Measurements from ENCODE around the gene STARD9. TPM values are rescaled to one million over a fixed set of nuclear protein-coding genes. Genes with fewer than 3 reads are reported as not detected.

STARD9 gene
- polyA plus RNA-seq, 1 donor = 18.0 TPM

DNA sequence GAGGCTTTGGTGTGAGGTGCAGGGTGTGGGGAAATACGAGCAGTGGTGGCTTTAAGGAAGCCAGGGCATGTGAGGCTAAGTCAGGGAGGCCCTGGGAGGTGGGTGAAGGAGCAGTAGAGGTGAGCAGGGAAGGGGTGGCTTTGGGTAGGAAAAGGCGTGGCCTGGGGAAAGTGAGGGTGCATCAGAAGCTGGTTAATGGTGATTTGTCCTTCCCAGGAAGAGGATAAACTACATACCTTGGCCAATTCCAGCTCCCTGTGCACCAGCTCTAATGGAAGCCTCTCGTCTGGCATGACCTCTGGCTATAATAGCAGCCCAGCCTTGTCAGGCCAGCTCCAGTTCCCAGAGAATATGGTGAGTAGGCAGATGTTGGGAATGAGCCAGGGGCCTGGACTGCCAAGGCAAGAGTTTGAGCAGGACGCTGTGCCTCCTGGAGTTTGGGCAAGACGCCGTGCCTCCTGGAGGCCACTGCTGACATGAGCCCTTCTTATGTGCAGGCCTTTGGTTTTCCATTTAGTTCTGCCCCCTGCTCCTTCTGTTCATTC lies 120.2 kb downstream of the STARD9 start:
- DNase-seq = no peak

DNA sequence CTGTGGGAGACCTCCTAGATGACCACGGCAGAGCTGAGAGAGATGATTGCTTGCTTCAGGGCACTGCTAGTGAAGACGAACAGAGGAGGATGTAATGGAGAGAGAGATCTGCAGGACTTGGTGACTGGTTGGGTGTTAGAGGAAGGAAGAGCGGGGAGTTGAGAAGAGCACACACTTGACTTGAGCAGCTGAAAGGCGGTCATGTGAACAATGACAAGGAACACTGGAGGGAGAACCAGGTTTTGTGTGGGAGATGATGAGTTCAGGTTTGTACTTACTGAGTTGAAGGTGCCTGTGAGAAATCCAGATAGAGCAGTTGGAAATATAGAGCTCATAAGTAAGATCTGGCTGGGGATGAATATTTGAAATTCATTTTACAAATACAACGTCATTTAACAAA lies 121.2 kb downstream of the STARD9 start:
- no peak for DNase-seq

DNA sequence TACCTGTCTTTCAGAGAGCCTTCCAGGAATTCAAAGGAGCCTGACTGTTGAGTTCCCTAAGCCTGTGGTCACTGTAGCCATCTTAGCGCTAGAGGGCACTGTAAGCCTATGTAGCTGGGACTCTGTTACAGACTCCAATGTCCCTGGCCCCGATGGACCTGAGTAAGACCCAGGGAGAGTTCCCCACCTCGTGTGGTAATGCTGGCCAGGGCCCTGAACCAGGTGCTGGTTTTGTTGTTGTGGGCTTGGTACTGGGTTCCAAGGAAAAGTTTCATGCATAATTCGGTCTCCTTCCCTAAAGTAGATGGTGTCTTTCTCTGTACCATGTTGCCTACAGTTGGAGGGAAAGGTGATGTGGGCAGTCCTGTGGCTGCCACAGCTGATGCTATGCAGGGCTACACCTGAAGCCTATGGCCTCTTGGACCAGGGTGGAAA lies 129.1 kb downstream of the STARD9 start:
- DNase-seq = peak; percentile 34

DNA sequence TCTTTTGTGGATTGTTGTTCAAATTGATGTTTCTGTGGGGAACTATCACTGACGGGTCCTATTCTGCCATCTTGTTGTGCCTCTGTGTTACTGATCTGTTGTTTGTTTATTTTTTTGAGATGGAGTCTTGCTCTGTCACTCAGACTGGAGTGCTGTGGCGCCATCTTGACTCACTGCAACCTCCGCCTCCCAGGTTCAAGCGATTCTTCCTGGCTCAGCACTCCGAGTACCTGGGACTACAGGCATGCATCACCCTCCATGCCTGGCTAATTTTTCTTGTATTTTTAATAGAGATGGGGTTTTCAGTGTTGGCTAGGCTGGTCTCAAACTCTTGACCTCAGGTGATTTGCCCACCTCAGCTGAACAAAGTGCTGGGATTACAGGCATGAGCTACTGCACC lies 129.9 kb downstream of the STARD9 start:
- DNase-seq = no peak

DNA sequence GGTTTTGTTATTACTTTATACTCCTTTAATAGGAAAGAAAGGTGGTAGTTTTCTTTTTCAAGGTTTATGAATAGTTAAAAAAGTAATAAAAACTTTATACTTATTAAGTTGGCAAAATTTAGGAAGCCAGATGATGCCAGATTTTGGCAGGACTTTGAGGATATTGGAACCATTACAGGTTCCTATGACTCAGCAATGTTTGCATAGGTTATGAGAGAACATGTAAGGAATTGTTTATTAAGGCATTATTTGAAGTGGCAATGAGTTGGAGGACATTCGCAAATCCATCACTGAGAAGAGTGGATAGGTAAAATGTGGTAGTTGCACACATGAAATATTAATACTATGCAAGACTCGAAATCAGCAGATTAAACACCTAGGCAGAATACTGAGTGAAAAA lies 131.7 kb downstream of the STARD9 start:
- DNase-seq = no peak

DNA sequence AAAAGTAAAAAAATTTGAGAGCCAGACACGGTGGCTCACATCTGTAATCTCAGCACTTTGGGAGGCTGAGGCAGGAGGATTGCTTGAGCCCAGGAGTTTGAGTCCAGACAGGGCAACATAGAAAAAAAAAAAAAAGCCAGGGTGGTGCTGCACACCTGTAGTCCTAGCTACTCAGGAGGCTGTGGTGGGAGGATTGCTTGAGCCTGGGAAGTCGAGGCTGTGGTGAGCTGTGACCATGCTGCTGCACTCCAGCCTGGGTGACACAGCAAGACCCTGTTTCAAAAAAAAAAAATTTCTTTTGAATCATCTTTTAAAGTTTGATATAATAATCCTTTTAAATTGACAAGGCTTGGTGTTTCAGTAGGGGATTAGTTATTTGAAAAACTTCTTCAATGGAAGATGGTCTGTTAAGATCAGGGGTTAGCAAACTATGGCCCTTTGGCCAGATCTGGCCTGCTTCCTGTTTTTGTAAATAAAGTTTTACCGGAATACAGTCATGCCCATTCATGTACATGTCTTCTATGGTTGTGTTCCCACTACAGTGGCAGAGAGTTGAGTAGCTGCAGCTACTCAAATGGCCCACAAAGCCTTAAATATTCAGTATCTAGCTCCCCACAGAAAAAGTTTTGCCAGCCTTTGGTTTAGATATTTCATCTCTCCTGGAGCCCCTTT lies 132.6 kb downstream of the STARD9 start:
- no peak for DNase-seq

DNA sequence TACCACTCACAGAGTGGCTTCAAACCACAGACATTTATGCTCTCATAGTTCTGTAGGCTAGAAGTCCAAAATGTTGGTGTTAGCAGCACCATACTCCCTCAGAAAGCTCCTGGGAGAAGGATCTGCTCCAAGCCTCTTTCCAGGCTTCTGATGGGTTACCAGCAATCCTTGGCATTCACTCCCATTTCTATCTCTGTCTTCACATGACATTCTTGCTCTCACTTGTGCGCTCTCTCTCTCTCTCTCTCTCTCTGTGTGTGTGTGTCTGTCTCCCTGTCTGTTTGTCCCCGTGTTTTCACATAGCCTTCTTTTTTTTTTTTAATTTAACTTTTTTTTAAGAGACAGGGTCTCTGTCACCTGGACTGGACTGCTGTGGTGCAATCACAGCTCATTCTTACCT lies 135.3 kb downstream of the STARD9 start:
- DNase-seq = no peak

DNA sequence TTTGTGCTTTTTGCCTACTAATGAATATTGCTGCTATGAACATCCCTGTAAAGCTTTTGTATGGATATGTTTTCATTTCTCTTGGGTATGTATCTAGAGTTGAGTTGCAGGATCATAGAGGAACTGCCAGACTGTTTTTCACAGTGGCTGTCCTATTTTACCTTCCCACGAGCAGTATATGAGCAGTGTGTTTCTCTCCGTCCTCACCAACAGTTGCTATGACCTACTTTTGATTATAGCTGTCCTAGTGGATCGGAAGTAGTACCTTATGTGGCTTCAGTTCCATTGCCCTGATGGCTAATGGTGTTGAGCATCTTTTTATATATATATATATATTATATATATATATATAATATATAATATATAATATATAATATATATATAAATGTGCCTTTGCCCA lies 136.3 kb downstream of the STARD9 start:
- no peak for DNase-seq

DNA sequence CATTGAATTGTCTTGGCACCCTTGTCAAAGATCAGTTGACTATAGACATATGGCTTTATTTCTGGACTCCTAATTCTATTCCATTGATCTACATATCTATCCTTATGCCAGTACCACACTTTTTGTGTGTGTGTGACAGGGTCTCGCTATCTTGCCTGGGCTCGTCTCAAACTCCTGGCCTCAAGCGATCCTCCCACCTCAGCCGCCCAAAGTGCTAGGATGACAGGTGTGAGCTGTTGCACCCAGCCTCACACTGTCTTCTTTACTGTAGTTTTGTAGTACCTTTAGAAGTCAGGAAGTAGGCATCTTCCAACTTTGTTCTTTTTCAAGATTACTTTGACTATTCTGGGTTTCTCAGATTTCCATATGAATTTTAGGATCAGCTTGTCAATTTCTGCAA lies 137.2 kb downstream of the STARD9 start:
- DNase-seq = no peak

DNA sequence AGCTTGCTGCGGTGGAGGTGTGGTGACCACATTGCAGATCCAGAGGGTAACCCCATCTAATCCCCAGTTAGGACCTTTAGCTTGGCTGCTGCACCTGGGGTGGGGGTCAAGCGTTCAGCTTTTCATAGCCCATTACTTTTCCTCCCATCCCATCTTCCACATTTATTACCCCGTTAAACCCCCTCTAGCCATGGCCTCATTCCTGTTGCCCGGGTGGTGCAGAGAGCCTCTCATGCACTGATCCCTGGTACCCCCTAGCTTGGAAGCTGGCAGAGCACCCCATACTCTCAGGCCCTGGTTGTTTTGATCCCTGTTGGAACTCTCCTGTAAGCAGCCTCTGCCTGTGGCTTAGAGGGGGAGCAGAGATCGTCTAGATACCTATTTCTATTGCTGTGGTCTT lies 140.7 kb downstream of the STARD9 start:
- no peak for DNase-seq

DNA sequence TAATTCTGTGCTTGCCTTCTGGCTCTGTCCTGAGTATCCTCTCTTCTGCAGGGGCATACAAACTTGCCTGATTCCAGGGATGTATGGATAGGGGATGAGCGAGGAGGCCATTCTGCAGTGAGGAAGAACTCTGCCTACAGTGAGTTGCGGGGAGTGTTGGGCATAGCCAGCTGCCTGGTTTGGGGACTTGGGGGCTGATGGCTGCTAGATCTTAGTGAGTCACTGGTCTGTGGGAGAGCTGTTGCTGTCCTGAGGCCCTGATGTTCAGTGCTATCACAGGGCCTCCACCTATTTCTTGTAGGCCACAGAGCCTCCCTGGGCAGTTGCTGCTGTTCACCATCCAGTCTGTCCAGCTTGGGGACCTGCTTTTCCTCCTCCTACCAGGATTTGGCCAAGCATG lies 141.2 kb downstream of the STARD9 start:
- DNase-seq = no peak

DNA sequence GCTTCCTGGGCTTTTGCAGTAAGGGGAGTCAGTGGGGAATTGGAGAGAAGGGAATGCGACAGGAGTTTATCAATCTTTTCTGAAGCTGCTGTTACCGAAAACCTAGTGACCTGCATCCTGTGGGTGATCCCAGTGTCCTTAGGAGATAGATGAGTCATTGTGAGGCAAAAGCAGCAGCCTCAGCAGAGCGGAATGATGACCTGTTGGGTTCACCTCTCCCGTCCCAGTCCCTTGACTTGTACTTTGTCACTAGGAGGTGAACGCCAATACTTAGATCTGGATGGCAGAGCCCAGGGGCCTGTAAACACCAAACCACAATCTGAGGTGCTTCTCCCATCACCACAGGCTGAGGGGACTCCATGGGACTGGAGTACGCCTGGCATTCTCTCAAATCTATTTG lies 143.6 kb downstream of the STARD9 start:
- DNase-seq = no peak

DNA sequence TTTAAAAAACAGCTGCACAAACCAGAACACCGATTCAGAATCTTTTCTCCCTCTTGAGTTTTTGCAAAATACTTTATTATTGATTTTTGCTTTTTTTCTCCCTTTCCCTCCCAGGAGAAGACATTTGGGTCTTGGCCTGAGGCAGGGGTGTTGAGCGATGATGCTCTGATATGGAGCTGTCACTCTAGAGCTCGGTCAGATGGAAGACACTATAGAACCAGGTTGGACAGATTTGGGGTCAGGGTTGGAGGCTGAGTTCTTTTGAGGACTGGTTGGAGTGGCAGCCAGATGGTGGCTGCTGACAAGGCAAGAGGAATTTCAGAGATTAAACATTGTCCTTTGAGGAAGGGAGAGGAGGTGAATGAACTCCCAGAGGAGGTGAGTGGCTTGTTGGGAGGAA lies 144.7 kb downstream of the STARD9 start:
- no peak for DNase-seq

DNA sequence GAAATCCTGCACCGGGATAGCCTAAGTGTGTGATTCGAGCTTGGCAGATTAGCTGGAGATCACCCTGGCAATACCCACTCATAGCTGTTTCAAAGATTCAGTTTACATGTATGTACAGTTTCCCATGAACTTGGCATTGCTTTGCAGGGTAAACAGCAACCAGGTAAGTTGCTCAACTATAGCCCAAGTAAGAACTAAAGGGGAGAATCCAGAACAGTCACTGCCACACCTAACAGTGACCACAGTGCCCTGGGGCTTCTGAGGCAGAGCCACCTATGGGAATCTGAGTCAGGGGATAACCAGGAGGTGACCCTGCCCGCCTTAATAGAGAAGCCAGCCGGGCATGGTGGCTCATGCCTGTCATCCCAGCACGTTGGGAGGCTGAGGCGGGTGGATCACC lies 145.6 kb downstream of the STARD9 start:
- no peak for DNase-seq

DNA sequence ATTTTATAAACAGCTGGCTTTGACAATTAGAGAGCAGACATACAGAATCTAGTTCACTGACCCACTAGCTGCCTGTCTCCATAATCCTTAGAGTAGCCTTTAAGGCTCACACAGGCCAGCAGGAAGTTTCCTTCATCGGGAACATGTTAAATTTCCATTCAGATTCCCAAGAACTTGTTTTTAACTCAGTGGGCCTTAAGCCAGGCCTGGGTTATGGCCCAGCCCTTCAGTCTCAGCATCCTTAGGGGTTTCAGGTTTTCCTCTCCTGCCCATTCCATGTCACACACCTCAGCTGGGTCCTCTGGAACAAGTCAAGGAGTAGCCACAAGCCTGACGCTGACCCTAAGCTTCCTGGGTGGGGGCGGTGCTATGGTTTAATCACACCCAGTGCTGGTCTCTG lies 146.5 kb downstream of the STARD9 start:
- DNase-seq = peak; percentile 54

DNA sequence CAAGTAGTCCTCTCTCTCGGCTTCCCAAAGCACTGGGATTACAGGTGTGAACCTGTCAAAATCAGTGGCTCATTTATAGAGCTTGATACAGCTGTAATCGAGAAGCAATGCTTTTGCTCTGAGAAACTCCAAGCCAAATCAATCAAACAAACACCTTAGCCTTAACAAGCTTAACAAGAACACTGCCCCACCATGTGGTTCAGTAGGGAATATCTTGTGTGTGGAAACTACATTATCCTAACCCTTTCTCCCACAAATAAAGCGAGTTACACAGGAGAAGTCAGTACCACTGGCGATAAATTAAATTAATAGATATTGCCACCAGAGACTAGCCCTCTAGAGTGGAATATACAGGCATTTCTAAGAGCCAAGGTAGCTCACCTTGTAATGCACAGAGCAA lies 147.7 kb downstream of the STARD9 start:
- no peak for DNase-seq

DNA sequence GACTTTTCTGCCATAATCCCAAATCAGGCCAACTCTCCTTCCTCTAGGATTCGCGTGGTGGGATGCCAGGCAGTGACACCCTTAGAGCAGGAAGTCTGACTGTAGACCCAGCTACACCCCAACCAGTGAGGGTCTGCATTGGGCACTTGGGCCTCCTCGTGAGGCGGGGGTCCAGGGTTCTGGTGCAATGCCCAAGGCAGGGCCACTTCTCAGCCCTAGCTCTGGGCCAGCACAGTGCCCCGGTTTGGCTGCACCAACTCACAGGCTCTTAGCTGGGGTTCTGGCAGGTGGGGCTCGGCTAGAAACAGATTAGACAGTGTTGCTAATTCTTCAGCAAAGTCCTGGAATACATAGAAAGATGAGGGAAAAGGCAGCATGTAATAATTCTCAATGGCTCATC lies 148.9 kb downstream of the STARD9 start:
- DNase-seq = no peak

DNA sequence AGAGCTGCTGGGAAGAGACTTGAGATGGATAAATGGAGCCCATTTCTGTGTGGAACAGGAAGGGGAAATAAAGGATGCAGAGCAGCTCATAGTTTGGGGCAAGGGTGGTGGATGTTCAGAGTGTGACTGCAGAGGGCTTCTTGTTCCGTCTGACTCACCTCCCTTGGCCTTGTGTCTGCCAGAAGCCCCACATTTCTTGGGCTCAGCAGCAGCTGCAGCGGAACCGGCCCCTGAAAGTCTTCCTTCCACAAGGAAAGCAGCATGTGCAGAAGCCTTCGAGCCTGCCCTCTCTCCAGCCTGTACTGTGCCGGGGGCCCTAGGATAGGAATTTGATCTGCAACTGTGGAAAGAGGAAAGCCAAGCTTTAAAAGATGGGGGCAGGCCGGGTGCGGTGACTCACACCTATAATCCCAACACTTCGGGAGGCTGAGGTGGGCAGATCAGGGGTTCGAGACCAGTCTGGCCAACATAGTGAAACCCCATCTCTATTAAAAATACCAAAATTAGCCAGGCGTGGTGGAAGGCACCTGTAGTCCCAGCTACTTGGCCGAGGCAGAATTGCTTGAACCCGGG lies 150.0 kb downstream of the STARD9 start:
- no peak for DNase-seq

DNA sequence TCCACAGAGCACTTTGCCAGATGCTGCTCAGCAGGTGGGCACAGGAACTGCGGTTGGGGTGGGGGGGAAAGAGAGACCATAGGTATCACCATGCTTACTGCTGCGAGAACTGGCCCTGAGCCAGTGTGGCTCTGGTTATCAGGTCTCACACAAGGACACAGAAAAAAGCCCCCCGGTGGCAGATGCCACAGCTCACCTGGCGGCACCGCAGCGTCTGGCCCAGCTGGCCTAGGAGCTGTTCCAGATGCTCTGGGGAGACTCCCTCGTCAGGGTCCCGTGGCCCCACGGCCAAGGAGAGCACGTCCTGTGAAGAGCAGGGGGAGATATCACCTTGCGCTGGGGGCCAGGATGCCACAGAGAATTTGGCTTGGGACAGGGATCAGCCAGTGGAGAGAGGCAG lies 150.7 kb downstream of the STARD9 start:
- DNase-seq = no peak

DNA sequence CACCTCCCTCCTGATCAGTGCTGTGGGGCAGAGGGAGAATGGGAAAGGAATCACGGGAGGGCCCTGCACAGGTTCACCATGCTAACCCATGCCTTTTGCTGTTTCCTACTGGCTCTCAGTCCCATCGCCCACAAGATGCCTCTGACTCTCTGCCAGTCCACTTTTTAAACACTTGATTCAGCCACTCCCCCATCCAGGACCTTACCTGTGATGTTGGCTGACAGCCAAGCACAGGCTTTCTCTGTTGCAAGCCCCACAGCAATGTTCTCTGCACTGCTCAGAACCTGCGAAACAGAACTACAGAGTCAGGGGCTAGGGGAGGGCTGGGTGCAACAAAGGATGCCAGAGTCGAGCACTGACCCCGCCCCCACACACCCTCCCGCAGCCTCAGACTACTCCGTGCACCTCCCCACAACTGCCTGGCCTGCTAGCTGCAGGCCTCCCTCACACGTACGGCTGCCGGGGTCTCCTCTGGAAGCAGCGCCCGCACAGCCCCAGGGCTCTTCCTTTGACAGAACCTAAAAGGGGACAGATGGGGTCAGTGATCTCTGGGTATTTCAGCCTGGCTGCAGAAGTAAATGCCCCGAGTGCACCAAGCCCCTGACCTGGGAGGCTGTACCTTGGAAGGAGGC lies 152.5 kb downstream of the STARD9 start:
- no peak for DNase-seq

DNA sequence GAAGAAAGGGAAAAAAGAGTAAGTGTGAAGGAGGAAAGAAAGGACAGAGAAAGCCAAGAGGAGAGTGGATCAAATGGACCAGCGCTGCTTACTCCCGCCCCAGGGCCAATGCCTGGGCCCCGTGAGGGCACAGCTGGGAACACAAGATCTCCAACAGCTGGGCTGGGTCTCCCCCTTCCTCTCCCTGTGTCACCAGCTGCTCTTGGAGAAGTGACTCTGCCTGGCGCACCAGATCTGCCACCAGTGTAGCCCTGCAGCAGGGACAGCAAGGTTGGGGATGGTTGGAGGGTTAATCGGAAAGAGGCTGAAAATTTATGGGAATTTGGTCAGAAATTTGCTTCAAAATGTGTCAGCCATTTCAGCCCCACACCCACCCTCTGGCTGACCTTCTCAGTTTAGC lies 153.2 kb downstream of the STARD9 start:
- DNase-seq = no peak

DNA sequence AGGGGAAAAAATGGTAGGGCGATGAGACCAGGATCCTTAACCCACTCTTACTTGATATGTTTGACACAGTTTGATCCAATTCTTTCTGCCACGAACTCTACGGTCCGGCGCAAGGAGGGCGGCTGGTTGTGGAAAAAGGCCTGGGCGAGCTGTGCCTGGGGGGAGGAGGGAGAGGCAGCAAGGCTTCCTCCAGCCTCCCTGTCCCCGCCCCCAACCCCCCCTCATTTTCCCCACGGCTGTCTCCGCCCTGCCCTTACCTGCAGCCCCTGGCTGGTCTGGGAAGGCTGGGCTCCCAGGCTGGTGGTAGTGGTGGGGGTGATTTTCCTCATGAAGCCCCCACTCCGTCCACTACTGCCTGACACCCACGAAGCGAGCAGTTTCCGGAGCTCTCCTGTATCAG lies 153.6 kb downstream of the STARD9 start:
- DNase-seq = no peak

DNA sequence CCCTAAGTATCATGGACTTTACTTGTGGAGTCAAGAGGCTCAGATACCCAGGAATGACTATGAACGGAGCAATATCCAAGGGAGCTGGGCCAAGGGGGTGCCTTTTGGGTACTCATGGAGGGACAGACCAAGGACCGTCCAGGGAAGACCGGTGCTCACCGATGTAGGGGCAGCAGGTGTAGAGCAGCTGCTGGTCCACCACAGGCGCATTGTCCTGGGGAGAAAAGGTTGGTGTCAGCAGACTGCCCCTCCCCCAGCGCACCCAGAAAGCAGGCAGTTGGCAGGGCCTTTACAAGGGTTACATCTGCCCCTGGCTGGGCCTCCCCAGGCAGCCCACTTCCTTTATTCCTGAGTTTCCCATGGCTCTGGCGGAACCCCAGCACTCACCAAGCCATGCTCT lies 154.0 kb downstream of the STARD9 start:
- no peak for DNase-seq

DNA sequence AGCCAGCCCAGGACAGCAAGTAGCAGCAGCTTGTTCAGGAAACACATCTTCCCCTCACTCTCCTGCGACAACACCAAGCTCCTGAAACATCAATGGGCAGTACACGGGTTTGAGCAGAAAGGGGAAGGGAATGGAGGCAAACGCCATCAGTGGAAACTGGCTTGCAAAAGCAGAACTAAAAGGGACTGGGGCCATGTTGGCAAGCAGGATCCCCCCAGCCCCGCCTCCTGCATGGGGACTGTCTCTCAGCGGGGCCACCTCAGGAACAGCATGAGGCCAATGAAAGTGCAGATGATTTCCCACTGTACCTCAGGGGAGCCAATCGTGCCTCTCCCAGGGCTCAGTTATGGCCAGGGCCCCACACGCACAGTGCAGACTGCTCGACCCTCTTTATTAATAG lies 154.7 kb downstream of the STARD9 start:
- DNase-seq = no peak
